ENCODE data around the gene CYP3A7.
"Not testable (repeated sequence)": the region's sequence is repeated elsewhere in the genome, so short reads cannot be mapped to it uniquely, and the experiment has no call there.

CYP3A7 gene

GRCh38 chr7:99734987-99735386 lies at the start of gene CYP3A7:
Gene CYP3A7, minus strand, starts transcription at chr7:99735196. Its CDS starts 103 bp downstream, at chr7:99735093.
- no peak for DNase-seq (ENCODE audit: low read depth)

DNA sequence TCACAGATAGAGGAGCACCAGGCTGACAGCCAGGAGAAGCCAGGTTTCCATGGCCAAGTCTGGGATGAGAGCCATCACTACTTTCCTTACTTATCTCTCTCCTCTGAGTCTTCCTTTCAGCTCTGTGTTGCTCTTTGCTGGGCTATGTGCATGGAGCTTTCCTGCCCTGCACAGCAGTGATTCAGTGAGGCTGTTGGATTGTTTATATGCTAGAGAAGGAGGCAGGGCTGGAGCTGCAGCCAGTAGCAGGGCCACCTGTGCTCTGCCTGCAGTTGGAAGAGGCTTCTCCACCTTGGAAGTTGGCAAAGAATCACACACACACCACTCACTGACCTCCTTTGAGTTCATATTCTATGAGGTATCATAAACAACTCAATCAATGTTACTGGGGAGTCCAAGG lies 49.0 kb upstream of the CYP3A7 start, which contains the start of gene CYP3A4:
Gene CYP3A4 (minus strand): TSS at position 178 of the 400 bp plus-strand sequence. CDS start 103 bp downstream, at position 75.
- no peak for DNase-seq (ENCODE audit: low read depth)

DNA sequence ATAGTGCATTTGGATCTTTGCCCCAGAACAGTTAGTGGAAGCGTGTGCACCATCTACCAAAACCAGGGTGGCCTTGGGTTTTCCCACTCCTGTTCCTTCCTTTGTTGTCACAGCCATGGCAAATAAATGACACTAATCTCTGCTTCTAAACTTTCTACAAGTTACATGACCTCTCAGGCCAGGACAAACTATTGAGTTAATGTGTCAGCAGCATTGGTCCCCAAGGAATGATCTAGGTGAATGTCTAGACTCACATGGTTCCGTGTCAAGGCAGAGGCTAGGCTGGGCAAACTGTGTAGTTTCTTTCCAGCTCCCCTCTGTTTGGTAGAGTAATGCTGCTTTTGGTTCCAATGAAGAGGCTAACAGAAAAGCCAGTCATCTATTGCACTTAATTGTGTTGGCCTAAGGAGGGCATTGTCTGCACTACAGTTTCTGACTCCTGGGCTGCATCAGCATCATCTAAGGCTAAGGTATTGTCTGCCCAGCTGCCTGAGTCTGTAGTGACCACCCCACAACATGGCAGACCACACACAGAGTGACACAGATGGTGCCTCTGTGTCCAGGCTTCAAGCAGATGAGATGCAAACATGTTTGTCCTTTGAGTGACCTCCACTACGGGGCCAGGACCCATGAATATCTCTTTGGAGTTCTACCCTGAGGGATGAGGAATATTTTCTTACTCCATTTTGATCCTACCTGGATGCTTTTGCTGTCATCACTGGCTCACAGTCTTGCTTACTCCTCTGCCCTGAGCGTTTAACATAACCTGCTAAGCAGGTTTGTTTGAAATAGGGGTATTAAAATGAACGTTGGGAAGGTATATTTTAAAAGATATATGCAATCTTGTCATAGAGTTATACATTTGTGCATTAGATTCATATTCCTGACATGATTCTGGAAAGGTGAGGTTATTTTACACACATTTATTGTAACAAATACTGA lies 47.3 kb upstream of the CYP3A7 start:
- no peak for DNase-seq (ENCODE audit: low read depth)

- DNase-seq (ENCODE audit: low read depth), result no peak
These were observed 45.6 kb upstream of the CYP3A7 start for GRCh38 chr7:99780588-99780987.

DNA sequence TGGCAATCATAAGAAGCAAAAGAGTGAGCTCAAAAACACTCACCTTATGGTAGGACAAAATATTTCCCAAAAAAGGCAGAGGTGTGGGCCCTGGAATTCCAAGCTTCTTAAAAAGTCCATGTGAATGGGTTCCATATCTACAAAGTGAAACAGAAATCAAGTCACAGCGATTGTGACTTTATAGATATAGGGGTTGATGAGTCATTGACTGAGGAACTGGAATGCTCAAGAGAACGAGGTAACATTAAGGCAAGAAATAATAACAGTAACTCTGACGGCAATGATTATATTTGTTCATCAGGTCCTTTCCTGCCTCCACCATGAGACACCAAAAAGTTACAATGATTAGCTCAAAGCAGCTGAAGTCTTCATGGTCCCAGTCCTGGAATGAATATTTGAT lies 45.0 kb upstream of the CYP3A7 start:
- DNase-seq (ENCODE audit: low read depth), result no peak

- no peak for DNase-seq (ENCODE audit: low read depth)
These were observed 43.9 kb upstream of the CYP3A7 start for GRCh38 chr7:99778880-99779279.

DNA sequence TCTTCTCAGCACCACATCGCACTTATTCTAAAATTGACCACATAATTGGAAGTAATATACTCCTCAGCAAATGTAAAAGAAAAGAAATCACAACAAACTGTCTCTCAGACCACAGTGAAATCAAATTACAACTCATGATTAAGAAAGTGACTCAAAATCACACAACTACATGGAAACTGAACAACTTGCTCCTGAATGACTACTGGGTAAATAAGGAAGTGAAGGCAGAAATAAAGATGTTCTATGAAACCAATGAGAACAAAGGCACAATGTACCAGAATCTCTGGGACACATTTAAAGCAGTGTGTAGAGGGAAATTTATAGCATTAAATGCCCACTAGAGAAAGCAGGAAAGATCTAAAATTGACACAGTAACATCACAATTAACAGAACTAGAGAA lies 38.4 kb upstream of the CYP3A7 start:
- not testable (repeated sequence) for DNase-seq (ENCODE audit: low read depth)

DNA sequence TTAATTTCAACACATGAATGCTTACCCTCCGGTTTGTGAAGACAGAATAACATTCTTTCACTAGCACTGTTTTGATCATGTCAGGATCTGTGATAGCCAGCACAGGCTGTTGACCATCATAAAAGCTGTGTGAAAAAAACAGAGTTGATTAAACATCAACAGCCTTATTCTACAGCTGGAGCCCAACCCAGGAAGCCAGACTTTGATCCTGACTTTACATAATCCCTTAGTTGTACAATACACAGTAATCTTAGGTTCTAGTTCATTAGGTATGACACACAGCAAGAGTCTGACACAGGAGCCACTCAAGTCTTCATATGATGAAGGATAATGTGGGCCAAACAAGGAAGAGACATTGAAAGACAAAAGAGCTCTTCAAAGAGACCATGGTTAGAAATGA lies 37.6 kb upstream of the CYP3A7 start:
- no peak for DNase-seq (ENCODE audit: low read depth)

DNA sequence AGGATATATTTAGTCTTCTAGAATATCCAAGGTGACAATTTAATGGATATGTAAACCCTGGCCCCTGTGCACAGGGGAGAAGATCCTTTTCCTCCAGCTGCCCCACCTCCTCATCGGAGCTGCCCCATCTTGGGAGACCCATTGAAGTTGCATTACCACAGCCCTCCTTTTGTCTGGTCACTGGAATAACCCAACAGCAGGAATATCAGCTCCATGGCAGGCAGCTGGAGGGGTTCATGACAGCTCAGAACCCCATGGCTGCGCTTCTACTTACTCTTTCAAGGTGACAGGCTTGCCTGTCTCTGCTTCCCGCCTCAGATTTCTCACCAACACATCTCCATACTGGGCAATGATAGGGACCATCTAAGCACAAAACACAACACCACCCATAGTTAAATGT lies 34.5 kb upstream of the CYP3A7 start:
- DNase-seq (ENCODE audit: low read depth), result not testable (repeated sequence)

DNA sequence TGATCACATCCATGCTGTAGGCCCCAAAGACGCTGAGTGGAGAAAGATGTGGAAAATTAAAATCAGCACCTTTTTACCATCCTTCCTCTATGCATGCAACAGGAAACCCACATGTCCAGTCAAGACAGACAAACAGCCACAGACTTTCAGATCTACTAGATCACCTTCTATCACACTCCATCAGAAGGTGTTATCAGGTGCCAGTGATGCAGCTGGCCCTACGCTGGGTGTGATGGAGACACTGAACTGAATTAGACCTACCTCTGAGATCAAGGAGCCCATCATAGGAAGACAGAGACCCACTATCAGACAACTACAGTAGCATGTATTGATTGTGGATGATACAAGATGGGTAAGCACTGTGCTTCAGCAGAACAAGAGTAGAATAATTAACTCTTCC lies 33.5 kb upstream of the CYP3A7 start:
- DNase-seq (ENCODE audit: low read depth), result no peak

DNA sequence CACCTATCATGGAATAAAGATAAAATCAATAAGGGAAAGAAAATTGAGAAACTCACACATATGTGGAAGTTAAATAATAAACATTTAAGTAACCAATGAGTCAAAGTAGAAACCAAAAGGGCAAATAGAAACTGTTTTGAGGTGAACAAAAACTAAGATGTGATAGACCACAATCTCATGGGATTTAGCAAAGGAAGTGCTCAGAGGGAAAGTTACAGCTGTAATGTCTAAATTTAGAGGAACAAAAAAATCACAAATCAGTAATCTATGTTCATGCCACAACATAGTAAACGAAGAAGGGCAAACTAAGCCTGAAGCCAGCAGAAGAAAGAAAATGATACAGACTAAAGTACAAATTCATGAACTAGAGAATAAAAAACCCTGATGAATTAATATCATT lies 32.7 kb upstream of the CYP3A7 start:
- DNase-seq (ENCODE audit: low read depth), result no peak

- no peak for DNase-seq (ENCODE audit: low read depth)
These were observed 31.6 kb upstream of the CYP3A7 start for GRCh38 chr7:99766484-99767099.

DNA sequence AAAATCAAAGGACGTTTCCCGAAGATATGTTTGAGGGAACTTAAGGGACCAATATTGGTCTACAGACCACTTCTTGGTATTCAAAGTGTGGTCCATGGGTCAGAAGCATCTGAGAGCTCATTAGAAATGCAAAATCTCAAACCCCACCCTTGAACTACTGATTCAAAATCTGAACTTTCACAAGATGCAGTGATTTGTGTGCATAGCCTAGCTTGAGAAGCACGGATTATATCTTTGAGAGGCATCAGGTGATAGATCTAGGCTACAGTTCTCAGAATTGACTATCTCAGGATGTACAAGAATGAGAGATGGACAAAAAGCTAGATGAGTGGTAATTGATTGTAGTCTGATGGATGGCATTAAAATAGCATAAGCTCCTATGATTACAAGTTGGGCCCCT lies 29.5 kb upstream of the CYP3A7 start:
- DNase-seq (ENCODE audit: low read depth), result no peak

GRCh38 chr7:99762680-99763327 lies 27.8 kb upstream of the CYP3A7 start:
- DNase-seq (ENCODE audit: low read depth), result peak; percentile 47

DNA sequence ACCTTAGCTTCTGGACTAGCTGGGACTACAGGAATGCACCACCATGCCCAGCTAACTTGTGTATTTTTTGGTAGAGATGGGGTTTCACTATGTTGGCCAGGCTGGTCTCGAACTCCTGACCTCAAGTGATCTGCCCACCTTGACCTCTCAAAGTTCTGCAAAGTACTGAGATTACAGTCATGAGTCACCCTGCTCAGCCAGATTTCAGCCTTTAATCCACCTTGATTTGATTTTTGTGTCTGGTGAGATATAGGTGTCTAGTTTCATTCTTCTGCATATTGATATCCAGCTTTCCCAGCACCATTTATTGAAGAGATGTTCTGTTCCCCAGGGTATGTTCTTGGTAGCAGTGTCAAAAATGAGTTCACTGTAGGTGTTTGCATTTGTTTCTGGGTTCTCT lies 20.1 kb upstream of the CYP3A7 start:
- DNase-seq (ENCODE audit: low read depth), result no peak

DNA sequence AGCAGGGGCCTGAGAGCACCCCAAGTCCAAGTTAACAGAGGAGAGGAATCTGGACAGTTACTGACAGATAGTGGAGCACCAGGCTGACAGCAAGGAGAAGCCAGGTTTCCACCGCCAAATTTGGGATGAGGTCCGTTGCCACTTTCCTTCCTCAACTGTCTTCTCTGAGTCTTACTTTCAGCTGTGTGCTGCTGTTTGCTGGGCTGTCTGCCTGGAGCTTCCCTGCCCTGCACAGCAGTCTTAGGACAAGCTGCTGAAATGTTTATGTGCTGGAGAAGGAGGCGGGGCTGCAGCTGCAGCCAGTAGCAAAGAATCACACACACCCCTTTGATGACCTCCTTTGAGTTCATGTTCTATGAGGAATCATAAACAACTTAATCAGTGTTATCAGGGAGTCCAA lies 17.4 kb upstream of the CYP3A7 start:
- DNase-seq (ENCODE audit: low read depth), result no peak

GRCh38 chr7:99751322-99752052 lies 16.5 kb upstream of the CYP3A7 start:
- DNase-seq (ENCODE audit: low read depth), result not testable (repeated sequence)

DNA sequence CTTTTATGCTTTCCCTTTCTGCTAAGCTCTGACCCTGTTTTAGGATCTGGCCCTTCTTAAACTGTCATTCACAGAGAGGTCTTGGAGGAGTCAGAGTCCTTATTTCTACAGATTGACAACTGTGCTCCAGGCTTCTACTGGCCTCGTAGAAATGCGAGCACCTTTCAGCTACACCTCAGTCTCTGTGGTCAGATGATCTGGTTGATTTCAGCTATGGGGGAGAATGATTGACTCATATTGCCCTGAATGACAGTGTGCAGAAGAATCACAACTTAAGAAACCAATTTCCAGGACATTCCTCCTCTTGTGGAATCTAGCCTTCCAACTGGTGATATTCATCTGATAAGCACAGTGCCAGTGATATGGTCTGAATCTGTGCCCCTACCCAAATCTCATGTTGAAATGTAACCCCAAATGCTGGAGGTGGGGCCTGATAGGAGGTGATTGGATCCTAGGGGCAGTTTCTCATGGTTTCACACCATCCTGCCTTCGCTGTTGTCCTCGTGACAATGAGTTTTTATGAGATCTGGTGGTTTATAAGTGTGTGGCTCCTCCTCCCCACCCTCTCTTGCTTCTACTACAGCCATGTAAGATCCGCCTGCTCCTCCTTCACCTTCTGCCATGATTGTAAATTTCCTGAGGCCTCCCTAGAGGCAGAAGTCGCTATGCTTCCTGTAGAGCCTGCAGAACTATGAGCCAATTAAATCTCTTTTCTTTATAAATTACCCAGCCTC lies 14.0 kb upstream of the CYP3A7 start:
- no peak for DNase-seq (ENCODE audit: low read depth)

- DNase-seq (ENCODE audit: low read depth), result not testable (repeated sequence)
These were observed 11.9 kb upstream of the CYP3A7 start for GRCh38 chr7:99746915-99747314.

- DNase-seq (ENCODE audit: low read depth), result not testable (repeated sequence)
These were observed 10.4 kb upstream of the CYP3A7 start for GRCh38 chr7:99745395-99745794.

DNA sequence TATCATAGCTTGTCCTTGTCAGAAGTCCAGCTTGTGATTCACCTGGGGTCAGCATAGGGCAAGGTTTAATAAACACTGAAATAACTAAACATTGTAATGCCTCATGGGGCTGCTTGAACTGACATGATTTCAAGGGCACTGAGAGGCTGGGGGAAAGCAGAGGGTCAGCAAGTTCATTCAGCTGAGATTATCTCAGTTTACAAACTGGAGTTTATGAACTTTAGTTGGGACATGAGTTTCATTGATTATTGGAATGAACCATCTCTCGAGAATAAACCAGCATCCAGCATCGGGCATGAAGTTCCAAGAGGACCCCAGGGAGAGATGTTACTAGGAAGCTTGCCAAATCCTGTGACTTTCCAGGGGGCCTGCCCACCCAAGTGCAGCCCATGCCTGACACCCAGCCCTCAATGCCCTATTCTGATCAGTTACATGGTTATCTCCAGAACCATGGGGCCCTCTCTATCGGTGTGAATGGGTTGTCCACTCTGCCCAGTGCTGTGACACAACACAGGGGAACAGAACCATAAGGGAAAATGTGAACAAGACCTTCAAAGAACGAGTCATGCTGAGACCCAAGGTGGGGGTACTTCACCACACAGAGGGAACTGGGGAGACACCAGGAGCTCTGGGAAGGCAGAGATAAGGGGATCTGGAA lies 7.9 kb upstream of the CYP3A7 start:
- DNase-seq (ENCODE audit: low read depth), result no peak

Data from fibroblast of the conjunctiva (primary cell).